ENCODE results near the gene LPIN1. TPM values are rescaled to one million over a fixed set of nuclear protein-coding genes. Genes with fewer than 3 reads are reported as not detected.

LPIN1 gene
- total and polyA plus RNA-seq, 4 donors: 10.1 to 27.4 (median 13.4) TPM

DNA sequence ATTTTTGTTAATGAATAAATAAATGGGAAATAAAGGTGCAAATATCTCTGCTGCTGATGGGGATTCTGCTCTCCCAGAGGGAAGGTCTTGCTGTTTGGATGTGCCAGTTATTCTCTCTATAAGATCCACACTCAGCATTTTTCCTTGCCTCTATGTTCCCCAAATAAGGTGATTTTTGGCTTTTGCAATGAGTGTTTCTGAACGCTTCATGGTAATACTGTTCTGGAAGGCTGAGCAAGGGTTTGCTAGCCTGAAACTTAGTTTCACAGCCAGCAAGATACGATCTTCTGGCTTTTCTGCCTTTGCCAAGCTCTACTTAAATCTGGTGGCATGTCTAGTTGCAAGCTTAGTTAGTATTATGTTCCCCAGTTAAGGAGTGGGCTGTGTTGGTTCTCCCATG is 114.6 kb downstream of the LPIN1 start:
- no peaks in the 10 kb centered on the region for H3K27me3 ChIP-seq (ENCODE audit: control insufficient read depth in 4 of 4, insufficient read depth in 4 of 4, low read length in 3 of 4)
- no peak overlapping the region for H3K9ac ChIP-seq (ENCODE audit: low read depth in 1 of 2, low read length in 2 of 2)
- H3K36me3 ChIP-seq (ENCODE audit: control insufficient read depth in 4 of 4, insufficient read depth in 3 of 4, low read depth in 1 of 4, low read length in 3 of 4): no peaks in the 10 kb centered on the region
- peaks cover 0 to 2% (median under 1%) of the 10 kb centered on the region in 4 donors for H3K4me1 ChIP-seq (ENCODE audit: control insufficient read depth in 4 of 4, insufficient read depth in 4 of 4, low read length in 3 of 4)
- no peak overlapping the region for H3K4me3 ChIP-seq (ENCODE audit: low read depth in 1 of 3, low read length in 3 of 3)
- H3K9me3 ChIP-seq (ENCODE audit: control insufficient read depth in 4 of 4, low read length in 3 of 4): peaks cover 0 to 4% (median 0%) of the 10 kb centered on the region in 4 donors
- no peak for DNase-seq (ENCODE audit: low spot score)
- TF ChIP-seq NR2F2 (IDR thresholded peaks at IDR 0.05) (no peak), SP1 (IDR thresholded peaks at IDR 0.05) (no peak), EGR1 (IDR thresholded peaks at IDR 0.05; ENCODE audit: low read depth in 2 of 2) (no peak), FOXA1 (IDR thresholded peaks at IDR 0.05) (no peak), FOXA2 (IDR thresholded peaks at IDR 0.05) (no peak), RAD21 (IDR thresholded peaks at IDR 0.05) (no peak), RXRA (IDR thresholded peaks at IDR 0.05) (no peak), HNF4A (conservative IDR thresholded peaks at IDR 0.05) (no peak), GABPA (IDR thresholded peaks at IDR 0.05 in 1 of 2, conservative IDR thresholded peaks at IDR 0.05 in 1 of 2) (no peak), YY1 (IDR thresholded peaks at IDR 0.05) (no peak), ATF3 (IDR thresholded peaks at IDR 0.05) (no peak), HNF4G (IDR thresholded peaks at IDR 0.05) (no peak), JUND (IDR thresholded peaks at IDR 0.05) (no peak)
- TF ChIP-seq, protein P1, sequence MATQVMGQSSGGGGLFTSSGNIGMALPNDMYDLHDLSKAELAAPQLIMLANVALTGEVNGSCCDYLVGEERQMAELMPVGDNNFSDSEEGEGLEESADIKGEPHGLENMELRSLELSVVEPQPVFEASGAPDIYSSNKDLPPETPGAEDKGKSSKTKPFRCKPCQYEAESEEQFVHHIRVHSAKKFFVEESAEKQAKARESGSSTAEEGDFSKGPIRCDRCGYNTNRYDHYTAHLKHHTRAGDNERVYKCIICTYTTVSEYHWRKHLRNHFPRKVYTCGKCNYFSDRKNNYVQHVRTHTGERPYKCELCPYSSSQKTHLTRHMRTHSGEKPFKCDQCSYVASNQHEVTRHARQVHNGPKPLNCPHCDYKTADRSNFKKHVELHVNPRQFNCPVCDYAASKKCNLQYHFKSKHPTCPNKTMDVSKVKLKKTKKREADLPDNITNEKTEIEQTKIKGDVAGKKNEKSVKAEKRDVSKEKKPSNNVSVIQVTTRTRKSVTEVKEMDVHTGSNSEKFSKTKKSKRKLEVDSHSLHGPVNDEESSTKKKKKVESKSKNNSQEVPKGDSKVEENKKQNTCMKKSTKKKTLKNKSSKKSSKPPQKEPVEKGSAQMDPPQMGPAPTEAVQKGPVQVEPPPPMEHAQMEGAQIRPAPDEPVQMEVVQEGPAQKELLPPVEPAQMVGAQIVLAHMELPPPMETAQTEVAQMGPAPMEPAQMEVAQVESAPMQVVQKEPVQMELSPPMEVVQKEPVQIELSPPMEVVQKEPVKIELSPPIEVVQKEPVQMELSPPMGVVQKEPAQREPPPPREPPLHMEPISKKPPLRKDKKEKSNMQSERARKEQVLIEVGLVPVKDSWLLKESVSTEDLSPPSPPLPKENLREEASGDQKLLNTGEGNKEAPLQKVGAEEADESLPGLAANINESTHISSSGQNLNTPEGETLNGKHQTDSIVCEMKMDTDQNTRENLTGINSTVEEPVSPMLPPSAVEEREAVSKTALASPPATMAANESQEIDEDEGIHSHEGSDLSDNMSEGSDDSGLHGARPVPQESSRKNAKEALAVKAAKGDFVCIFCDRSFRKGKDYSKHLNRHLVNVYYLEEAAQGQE (IDR thresholded peaks at IDR 0.05): no peak
- no peak overlapping the region for H3K27ac ChIP-seq (ENCODE audit: low read depth in 1 of 2, low read length in 2 of 2)
- WGBS: 83% methylated on average over 2 of the region's 2 CpGs

GRCh38 chr2:11862049-11862448 is 115.6 kb downstream of the LPIN1 start:
- TF ChIP-seq, protein P2, sequence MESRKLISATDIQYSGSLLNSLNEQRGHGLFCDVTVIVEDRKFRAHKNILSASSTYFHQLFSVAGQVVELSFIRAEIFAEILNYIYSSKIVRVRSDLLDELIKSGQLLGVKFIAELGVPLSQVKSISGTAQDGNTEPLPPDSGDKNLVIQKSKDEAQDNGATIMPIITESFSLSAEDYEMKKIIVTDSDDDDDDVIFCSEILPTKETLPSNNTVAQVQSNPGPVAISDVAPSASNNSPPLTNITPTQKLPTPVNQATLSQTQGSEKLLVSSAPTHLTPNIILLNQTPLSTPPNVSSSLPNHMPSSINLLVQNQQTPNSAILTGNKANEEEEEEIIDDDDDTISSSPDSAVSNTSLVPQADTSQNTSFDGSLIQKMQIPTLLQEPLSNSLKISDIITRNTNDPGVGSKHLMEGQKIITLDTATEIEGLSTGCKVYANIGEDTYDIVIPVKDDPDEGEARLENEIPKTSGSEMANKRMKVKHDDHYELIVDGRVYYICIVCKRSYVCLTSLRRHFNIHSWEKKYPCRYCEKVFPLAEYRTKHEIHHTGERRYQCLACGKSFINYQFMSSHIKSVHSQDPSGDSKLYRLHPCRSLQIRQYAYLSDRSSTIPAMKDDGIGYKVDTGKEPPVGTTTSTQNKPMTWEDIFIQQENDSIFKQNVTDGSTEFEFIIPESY (IDR thresholded peaks at IDR 0.05): no peak
- TF ChIP-seq YY1 (IDR thresholded peaks at IDR 0.05) (no peak), HNF4A (conservative IDR thresholded peaks at IDR 0.05) (no peak), ATF3 (IDR thresholded peaks at IDR 0.05) (no peak), MAX (IDR thresholded peaks at IDR 0.05) (no peak), GABPA (IDR thresholded peaks at IDR 0.05 in 1 of 2, conservative IDR thresholded peaks at IDR 0.05 in 1 of 2) (no peak), HNF4G (IDR thresholded peaks at IDR 0.05) (no peak), FOXA1 (IDR thresholded peaks at IDR 0.05) (no peak), RAD21 (IDR thresholded peaks at IDR 0.05) (no peak), RXRA (IDR thresholded peaks at IDR 0.05) (no peak), NR2F2 (IDR thresholded peaks at IDR 0.05) (no peak), EGR1 (IDR thresholded peaks at IDR 0.05; ENCODE audit: low read depth in 2 of 2) (no peak), JUND (IDR thresholded peaks at IDR 0.05) (no peak), TAF1 (conservative IDR thresholded peaks at IDR 0.05) (no peak), SP1 (IDR thresholded peaks at IDR 0.05) (no peak), FOXA2 (IDR thresholded peaks at IDR 0.05) (no peak)
- TF ChIP-seq, protein P1 (IDR thresholded peaks at IDR 0.05): no peak
- TF ChIP-seq, protein P3, sequence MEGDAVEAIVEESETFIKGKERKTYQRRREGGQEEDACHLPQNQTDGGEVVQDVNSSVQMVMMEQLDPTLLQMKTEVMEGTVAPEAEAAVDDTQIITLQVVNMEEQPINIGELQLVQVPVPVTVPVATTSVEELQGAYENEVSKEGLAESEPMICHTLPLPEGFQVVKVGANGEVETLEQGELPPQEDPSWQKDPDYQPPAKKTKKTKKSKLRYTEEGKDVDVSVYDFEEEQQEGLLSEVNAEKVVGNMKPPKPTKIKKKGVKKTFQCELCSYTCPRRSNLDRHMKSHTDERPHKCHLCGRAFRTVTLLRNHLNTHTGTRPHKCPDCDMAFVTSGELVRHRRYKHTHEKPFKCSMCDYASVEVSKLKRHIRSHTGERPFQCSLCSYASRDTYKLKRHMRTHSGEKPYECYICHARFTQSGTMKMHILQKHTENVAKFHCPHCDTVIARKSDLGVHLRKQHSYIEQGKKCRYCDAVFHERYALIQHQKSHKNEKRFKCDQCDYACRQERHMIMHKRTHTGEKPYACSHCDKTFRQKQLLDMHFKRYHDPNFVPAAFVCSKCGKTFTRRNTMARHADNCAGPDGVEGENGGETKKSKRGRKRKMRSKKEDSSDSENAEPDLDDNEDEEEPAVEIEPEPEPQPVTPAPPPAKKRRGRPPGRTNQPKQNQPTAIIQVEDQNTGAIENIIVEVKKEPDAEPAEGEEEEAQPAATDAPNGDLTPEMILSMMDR (IDR thresholded peaks at IDR 0.05; ENCODE audit: low read depth, low read length, missing input control): no peak
- Histone ChIP-seq H3K4me3 (ENCODE audit: low read depth in 1 of 3, low read length in 3 of 3) (no peak overlapping the region), H3K36me3 (ENCODE audit: control insufficient read depth in 4 of 4, insufficient read depth in 3 of 4, low read depth in 1 of 4, low read length in 3 of 4) (no peaks in the 10 kb centered on the region), H3K27ac (ENCODE audit: low read depth in 1 of 2, low read length in 2 of 2) (no peak overlapping the region), H3K9ac (ENCODE audit: low read depth in 1 of 2, low read length in 2 of 2) (no peak overlapping the region), H3K9me3 (ENCODE audit: control insufficient read depth in 4 of 4, low read length in 3 of 4) (peaks cover 0 to 4% (median 0%) of the 10 kb centered on the region in 4 donors), H3K4me1 (ENCODE audit: control insufficient read depth in 4 of 4, insufficient read depth in 4 of 4, low read length in 3 of 4) (peaks cover 0 to 2% (median under 1%) of the 10 kb centered on the region in 4 donors), H3K27me3 (ENCODE audit: control insufficient read depth in 4 of 4, insufficient read depth in 4 of 4, low read length in 3 of 4) (no peaks in the 10 kb centered on the region)
- WGBS: 80% methylated on average over 3 of the region's 3 CpGs
- DNase-seq (ENCODE audit: low spot score): no peak

Measured in liver (tissue), 9 donors.